ENCODE data around the gene OR56A5. TPM values are rescaled to one million over a fixed set of nuclear protein-coding genes. Genes with fewer than 3 reads are reported as not detected.

OR56A5 gene
- total and polyA plus RNA-seq, 2 donors (not counting 3 experiments of a cell fraction or from before 2014, with no cell fraction given): not detected

GRCh38 chr11:5992604-5993251 is 24.4 kb upstream of the OR56A5 start:
- Histone ChIP-seq H3K79me2 (ENCODE audit: control insufficient read depth, insufficient read depth, low read length) (no peaks in the 10 kb centered on the region), H3K27me3 (ENCODE audit: control insufficient read depth in 2 of 2, insufficient read depth in 2 of 2, low read length in 2 of 2) (no peaks in the 10 kb centered on the region), H3K4me3 (replicated peaks in 1 of 3; ENCODE audit: insufficient read depth in 1 of 3, low read depth in 1 of 3, low read length in 3 of 3) (no peak overlapping the region), H3K27ac (ENCODE audit: insufficient read depth, low read depth, low read length) (no peak overlapping the region), H3K4me2 (ENCODE audit: insufficient read depth, low read length) (no peak overlapping the region), H3K36me3 (ENCODE audit: control insufficient read depth in 2 of 2, extremely low read depth in 1 of 2, insufficient read depth in 2 of 2, low read length in 2 of 2) (no peaks in the 10 kb centered on the region), H3K9ac (replicated peaks; ENCODE audit: extremely low read depth, insufficient read depth, low read length) (no peak overlapping the region), H3K9me3 (replicated peaks; ENCODE audit: control insufficient read depth, insufficient read depth, low read length) (no peaks in the 10 kb centered on the region), H3K9me1 (replicated peaks; ENCODE audit: control insufficient read depth, extremely low read depth, insufficient read depth, low read length) (no peaks in the 10 kb centered on the region), H3K4me1 (ENCODE audit: control insufficient read depth, extremely low read depth, insufficient read depth, low read length) (no peaks in the 10 kb centered on the region), H2AFZ (ENCODE audit: low read depth, low read length) (no peak overlapping the region), H4K20me1 (replicated peaks; ENCODE audit: control insufficient read depth, extremely low read depth, insufficient read depth, low read length) (no peaks in the 10 kb centered on the region)
- CTCF ChIA-PET: interaction anchor here (0.6 to 2.6 kb wide), 24 partner anchors 8 to 386 kb away, joined by 3 to 90 read pairs (median 4); no protein-coding TSS in a partner anchor
- FAIRE-seq: no peak
- intact Hi-C loops (cut with micrococcal nuclease): no loop called here
- no TSS peak for BruUV-seq (replicated peaks)
- TF ChIP-seq POLR2AphosphoS5 (IDR thresholded peaks at IDR 0.05; ENCODE audit: insufficient read depth, low read depth, low read length) (no peak), MYC (IDR thresholded peaks at IDR 0.05; ENCODE audit: low read depth, low read length) (no peak), FOS (IDR thresholded peaks at IDR 0.05; ENCODE audit: borderline replicate concordance, insufficient read depth, low read length) (no peak), GATA2 (IDR thresholded peaks at IDR 0.05; ENCODE audit: insufficient read depth, insufficient read length, low read depth, low read length) (no peak)
- TF ChIP-seq, protein P1, sequence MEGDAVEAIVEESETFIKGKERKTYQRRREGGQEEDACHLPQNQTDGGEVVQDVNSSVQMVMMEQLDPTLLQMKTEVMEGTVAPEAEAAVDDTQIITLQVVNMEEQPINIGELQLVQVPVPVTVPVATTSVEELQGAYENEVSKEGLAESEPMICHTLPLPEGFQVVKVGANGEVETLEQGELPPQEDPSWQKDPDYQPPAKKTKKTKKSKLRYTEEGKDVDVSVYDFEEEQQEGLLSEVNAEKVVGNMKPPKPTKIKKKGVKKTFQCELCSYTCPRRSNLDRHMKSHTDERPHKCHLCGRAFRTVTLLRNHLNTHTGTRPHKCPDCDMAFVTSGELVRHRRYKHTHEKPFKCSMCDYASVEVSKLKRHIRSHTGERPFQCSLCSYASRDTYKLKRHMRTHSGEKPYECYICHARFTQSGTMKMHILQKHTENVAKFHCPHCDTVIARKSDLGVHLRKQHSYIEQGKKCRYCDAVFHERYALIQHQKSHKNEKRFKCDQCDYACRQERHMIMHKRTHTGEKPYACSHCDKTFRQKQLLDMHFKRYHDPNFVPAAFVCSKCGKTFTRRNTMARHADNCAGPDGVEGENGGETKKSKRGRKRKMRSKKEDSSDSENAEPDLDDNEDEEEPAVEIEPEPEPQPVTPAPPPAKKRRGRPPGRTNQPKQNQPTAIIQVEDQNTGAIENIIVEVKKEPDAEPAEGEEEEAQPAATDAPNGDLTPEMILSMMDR (IDR thresholded peaks at IDR 0.05; ENCODE audit: extremely low read depth in 1 of 2, insufficient read depth in 1 of 2, low read depth in 1 of 2, low read length in 2 of 2): peak; percentile 49 to 50
- dilution Hi-C loops (cut with MboI; ENCODE audit: extremely low pct_ligation_motif_present, low sequenced_read_pairs): no loop called here
- peak; percentile 38 for DNase-seq (ENCODE audit: low read depth, low spot score)
- POLR2A ChIA-PET: no interaction called here

Measured in endothelial cell of umbilical vein (primary cell).